HG03521 (cell line): ENCODE data around the gene PTK7.

Experiments
- ATAC-seq: cut with Tn5 transposase; IDR thresholded peaks from one replicate; pipeline ENCODE4 v1.9.1; 2021; ENCODE audit warnings: mild to moderate bottlenecking, moderate library complexity; ENCODE audit not compliant: unreplicated experiment

The PTK7 gene

GRCh38 chr6:43200541-43200940 lies 124.4 kb downstream of the PTK7 start:
- no peak for ATAC-seq

GRCh38 chr6:43202451-43202850 lies 126.3 kb downstream of the PTK7 start:
- ATAC-seq = no peak

GRCh38 chr6:43203029-43203717 lies 127.1 kb downstream of the PTK7 start:
- no peak for ATAC-seq

GRCh38 chr6:43203718-43204095 lies 127.6 kb downstream of the PTK7 start:
- ATAC-seq = no peak

- ATAC-seq = no peak
Observed at GRCh38 chr6:43204271-43205105, 128.4 kb downstream of the PTK7 start.

- ATAC-seq = no peak
Observed at GRCh38 chr6:43205849-43206248, 129.7 kb downstream of the PTK7 start.

GRCh38 chr6:43207286-43207685 lies 131.2 kb downstream of the PTK7 start:
- no peak for ATAC-seq
